HG03571 (cell line): ENCODE measurements around the gene PRKAG3.

Experiments
- ATAC-seq: cut with Tn5 transposase; IDR thresholded peaks from one replicate; pipeline ENCODE4 v1.9.1; 2021; ENCODE audit not compliant: unreplicated experiment

PRKAG3 gene

DNA sequence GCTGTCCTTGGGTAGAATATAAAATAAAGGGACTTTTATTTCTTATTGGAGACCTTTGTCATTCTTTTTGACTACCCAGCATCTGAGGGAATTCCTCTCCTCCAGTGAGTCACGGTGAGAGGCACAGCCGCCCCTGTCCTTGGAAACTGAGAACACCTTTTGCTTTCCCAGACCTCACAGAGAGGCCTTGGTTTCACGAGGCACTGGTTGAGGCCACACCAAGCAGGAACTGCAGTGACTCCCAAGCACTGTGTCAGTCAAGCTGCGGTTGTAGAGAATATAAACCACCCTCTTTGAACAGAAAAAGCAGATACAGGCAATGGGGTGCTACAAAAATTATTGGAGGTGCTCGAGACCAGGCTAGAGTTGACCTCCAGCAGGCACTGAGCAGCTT is 16.4 kb downstream of the PRKAG3 start:
- no peak for ATAC-seq

DNA sequence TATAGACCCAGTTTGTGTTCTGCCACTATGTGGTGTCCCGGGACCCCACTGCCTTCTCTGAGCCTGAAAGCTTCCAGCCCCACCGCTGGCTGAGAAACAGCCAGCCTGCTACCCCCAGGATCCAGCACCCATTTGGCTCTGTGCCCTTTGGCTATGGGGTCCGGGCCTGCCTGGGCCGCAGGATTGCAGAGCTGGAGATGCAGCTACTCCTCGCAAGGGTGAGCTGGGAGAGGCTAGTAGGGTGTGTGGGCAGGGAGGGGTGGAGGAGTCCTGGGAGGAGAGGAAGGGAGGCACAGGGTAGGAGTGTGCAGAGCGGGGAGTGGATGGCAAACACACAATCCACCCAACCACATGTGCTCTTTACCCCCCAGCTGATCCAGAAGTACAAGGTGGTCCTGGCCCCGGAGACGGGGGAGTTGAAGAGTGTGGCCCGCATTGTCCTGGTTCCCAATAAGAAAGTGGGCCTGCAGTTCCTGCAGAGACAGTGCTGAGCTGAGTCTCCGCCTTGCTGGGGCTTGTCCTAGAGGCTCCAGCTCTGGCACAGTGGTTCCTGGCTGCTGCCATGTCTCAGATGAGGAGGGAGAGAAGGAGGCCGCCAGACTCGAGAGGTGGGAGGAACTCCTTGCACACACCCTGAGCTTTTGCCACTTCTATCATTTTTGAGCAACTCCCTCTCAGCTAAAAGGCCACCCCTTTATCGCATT is 16.9 kb downstream of the PRKAG3 start:
- no peak for ATAC-seq

DNA sequence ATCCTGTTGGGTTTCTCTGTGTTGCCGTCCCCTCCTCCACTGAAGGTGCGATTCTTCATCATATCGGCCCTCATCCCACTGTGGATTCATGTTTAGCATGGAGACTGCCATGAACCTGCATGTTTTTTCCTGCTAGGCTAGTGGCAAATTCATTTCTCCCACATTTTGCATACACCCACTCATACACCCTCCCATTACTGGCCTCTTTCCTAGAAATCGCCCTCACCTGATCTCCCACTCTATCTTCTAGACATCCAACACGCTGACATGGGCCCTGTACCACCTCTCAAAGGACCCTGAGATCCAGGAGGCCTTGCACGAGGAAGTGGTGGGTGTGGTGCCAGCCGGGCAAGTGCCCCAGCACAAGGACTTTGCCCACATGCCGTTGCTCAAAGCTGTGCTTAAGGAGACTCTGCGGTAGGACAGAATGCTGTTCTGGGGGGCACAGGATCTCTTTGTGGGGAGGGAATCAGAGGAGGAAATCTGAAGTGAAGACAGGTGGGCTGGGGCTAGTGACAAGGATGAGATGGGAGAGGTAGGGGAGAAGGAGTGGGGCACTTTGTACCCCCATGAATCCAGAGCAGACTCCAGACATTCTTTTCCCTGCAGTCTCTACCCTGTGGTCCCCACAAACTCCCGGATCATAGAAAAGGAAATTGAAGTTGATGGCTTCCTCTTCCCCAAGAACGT is 17.7 kb downstream of the PRKAG3 start:
- ATAC-seq, result no peak

DNA sequence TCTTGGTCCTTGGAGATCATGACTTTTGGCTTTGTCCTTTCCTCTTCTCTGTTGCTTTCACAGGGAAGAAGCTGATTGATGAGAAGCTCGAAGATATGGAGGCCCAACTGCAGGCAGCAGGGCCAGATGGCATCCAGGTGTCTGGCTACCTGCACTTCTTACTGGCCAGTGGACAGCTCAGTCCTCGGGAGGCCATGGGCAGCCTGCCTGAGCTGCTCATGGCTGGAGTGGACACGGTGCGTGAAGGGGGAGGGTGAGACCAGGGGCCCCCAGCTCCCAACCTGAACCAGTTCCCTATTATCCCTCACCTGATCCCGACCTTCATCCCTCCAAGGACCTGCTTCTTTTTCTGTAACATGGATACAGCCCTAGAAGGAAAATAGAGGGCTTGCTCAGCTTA is 18.7 kb downstream of the PRKAG3 start:
- ATAC-seq, result no peak

DNA sequence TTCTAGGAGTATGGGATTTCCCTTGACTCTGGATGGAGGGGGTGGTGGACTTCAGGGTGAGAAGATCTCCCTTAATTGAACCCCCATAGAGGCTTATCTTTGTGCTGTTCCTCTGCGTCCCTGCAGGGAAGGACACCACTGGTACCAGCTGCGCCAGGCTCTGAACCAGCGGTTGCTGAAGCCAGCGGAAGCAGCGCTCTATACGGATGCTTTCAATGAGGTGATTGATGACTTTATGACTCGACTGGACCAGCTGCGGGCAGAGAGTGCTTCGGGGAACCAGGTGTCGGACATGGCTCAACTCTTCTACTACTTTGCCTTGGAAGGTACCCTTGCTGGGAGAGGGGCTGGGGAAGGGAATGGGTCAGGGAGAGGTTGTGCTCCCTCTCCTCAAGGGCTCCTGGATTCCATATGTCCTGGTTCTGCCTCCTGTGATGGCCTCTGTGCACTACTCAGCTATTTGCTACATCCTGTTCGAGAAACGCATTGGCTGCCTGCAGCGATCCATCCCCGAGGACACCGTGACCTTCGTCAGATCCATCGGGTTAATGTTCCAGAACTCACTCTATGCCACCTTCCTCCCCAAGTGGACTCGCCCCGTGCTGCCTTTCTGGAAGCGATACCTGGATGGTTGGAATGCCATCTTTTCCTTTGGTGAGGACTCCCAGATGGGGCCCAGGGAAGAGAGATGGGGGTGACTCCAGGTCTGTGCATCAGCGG is 19.3 kb downstream of the PRKAG3 start:
- ATAC-seq, result no peak

DNA sequence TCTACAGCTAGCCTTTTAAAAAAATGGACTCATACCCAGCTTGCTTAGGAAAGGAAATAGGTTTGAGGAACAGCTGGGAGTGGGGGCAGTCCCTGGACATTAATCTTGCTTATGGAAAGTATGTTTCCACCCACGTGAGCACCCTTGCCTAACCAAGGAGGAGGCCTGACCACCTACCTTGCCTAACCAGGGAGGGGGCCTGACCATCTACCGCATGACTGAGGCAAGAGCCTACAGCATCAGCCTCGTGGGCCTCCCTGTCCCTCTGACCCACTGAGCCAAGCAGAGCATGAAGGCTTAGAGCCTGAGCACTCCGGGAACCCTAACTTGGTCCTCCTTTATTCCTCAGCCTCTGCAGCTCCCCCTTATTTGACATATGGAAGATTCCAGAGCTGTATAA is 20.2 kb downstream of the PRKAG3 start:
- ATAC-seq, result no peak

DNA sequence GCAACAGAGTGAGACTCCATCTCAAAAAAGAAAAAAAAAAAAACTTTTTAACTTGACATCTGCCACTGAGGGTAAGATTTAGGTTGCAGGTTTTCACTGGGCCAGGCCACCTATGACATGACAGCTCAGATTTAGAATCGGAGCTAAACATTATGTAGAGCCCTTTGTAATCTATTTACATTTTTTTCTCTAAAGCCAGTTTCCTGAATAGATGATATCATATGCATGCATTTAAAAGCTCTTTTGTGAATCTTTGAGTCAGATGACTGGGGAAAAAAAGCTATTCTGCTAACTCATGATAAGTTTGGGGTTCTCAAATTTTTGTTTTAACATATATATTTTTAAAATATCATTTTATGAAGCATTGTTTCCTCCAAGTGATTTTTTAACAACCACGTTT is 21.3 kb downstream of the PRKAG3 start:
- ATAC-seq, result no peak

DNA sequence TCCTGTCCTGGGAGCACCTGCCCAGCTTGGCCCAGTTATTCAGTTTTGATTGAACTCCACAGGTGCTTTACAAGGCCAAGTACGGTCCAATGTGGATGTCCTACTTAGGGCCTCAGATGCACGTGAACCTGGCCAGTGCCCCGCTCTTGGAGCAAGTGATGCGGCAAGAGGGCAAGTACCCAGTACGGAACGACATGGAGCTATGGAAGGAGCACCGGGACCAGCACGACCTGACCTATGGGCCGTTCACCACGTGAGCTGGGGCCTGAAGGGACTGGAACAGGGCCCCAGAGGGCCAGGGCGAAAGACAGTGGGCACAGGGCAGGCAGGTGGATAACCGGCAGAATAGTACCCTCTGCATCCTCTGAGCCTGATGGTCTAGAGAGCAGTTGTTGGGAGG is 22.1 kb downstream of the PRKAG3 start:
- no peak for ATAC-seq

DNA sequence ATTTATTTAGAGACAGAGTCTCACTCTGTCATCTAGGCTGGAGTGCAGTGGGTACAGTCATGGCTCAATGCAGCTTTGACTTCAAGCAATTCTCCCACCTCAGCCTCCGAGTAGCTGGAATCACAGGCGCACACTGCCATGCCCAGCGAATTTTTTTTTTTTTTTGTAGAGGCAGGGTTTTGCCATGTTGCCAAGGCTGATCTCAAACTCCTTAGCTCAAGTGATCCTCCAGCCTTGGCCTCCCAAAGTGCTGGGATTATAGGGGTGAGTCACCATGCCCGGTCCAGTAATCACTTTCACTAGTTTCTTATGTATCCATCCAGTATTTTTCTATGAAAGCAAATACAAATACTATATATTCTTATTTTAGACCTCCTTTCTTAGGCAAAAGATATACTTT is 24.0 kb downstream of the PRKAG3 start:
- ATAC-seq, result no peak

DNA sequence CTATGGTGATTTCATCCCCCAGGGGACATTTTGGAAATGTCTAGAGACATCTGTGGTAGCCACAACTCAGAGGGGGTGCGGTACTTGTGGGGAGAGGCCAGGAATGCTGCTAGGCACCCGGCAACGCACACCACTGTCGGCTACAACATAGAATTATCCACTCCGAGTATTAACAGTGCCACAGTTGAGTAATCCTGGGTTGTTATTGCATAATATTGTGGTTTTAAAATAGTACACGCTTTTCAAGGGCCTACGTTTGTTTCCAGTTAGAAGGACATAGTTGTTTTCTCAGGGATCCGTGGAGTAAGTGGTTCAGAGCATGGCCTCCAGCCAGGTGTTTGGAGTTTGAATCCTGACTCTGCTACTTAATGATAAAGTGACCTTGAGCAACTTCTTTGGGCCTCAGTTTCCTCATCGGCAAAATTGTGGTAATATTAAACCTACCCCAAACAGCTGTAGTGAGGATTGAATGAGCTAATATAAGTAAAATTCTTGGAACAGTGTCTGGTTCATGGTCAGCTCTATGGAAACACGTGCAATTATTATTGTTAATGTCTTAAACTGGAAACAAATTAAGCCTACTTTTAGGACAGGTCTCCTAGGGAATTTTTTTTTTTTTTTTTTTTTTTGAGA is 25.1 kb downstream of the PRKAG3 start:
- ATAC-seq, result no peak

DNA sequence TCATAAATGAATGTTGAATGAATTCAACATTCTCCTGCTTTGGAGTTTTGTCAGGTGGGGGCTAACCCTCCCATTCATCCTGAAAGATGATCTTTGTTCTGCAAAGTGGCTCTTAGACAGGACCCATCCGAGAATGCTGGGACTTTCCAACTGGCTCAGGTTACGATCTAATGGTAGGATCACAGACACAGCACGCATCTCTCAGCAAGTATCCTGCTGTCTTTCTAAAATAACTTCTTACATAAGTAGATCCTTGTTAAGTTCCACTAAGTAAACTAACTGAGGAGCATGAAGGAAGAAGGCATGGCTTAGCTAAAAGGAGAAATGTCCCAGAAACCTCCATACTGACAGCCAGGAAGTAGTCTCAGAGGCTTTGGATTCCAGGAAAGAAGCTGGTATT is 26.0 kb downstream of the PRKAG3 start:
- ATAC-seq, result no peak

DNA sequence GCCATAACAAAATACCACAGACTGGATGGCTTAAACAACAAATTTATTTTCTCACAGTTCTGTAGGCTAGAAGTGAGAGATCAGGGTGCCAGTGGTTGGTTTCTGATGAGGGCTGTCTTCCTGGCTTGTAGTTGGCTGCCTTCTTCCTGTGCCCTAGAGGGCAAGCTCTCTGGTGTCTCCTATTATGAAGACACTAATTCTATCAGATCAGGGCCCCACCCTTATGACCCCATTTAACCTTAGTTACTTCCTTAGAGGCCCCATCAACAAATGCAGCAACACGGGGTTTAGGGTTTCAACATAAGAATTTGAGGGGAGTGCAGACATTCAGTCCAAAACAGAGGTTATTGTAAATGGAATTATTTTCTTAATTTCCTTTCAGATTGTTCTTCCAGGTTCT is 26.8 kb downstream of the PRKAG3 start:
- no peak for ATAC-seq

DNA sequence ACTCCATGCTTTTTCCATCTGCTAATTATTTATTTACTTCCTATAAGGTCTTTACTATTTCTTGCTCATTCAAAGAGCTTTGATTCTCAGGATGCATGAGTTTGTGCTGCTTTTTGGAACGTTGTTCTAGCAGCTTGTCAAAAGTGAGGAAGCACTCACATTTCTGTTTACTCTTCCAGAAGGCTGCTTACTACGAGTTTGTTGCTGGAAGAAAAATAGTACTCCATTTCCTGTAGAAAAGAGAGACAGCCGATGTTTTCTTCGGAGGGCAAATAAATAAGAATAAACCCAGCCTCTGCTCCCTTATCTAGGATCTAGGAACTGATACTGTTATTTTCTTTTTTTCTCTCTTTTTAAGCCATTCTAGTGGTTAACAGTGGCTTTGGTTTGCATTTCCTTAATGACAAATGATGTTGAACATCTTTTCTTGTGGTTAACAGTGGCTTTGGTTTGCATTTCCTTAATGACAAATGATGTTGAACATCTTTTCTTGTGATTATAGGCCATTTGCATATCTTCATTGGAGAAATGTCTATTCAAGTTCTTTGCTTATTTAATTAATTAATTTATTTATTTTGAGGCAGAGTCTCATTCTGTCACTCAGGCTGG is 29.1 kb downstream of the PRKAG3 start:
- no peak for ATAC-seq

DNA sequence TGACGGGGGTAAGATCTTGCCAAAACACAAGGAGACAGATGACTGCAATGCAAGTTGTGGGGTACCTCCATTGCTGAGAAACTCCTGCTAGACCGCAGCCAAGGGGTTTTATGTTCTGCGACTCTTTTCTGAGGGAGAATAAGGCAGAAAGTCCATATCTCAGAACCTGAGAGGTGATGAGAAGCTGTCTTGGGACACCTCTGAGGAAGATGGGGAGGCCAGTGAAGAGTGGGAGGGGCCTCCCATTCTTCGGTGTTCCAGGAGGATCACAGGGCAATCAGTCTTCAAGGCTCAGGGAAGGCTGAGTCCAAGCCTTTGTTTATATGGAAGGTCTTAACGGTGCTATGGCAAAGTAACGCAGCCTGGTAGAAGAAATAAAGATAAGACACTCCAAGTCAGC is 31.6 kb downstream of the PRKAG3 start:
- ATAC-seq, result no peak

DNA sequence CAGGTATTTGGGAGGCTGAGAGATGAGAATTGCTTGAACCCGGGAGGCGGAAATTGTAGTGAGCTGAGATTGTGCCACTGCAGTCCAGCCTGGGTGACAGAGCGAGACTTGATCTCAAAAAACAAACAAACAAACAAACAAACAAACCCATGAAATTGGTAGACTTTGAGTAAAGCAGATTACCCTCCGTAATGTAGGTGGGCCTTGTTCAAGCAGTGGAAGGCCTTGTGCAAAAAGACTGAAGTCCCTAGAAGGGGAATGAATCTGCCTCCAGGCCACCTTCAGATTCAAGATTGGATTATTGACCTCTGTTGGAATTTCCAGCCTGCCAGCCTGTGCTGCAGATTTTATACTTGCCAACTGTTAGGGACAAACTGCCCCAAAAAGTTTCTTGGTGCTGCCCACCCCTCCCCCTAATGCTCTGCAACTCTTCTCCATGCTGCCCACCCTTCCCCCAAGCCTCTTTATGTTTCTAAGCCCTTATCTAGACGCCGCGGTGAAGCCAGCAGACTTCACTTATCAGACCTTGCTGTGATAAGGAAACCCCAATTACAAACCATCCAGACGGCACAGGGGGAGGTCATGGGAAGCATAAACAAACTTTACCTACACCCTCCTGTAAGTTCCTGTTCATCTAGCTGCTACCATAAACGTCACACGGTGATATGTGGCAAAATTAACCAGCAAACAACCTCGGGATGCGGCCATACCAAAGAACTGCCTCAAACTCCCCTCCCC is 32.7 kb downstream of the PRKAG3 start:
- no peak for ATAC-seq

DNA sequence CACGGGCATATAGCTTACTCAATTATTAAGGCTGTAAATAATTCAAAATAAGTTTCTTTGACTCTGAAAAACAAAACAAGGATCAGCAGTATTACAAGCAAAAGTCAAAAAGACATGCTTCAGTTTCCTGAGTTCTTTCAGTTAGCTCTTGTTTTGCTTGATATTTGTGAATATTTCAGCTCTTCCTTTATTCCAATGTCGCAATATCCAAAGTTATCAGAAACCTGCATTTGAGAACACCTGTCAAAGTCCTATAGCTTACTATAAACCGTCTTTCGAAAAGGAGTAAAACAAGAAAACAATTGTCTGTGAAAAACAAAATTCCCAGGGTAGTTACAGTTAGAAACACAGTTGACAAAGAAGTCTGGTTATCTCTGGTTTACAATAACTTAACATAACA is 34.9 kb downstream of the PRKAG3 start:
- no peak for ATAC-seq

DNA sequence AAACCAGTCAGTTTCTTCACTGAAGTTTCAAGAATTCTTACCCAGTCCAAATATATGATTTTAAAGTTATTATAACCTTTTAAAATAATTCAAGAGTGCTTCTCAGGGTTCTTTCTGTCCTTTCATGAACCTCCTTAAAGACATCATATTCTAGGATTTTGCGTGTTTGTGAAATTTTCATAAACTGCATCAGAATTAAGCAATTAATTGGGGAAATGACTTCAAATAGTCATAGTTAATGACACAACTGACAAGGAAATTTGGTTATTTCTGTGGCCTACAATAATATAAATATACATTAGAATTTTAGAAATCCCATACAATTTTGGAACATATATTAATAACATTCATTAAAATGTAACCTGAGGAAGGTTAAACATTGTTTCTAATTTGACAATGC is 39.2 kb downstream of the PRKAG3 start:
- no peak for ATAC-seq

DNA sequence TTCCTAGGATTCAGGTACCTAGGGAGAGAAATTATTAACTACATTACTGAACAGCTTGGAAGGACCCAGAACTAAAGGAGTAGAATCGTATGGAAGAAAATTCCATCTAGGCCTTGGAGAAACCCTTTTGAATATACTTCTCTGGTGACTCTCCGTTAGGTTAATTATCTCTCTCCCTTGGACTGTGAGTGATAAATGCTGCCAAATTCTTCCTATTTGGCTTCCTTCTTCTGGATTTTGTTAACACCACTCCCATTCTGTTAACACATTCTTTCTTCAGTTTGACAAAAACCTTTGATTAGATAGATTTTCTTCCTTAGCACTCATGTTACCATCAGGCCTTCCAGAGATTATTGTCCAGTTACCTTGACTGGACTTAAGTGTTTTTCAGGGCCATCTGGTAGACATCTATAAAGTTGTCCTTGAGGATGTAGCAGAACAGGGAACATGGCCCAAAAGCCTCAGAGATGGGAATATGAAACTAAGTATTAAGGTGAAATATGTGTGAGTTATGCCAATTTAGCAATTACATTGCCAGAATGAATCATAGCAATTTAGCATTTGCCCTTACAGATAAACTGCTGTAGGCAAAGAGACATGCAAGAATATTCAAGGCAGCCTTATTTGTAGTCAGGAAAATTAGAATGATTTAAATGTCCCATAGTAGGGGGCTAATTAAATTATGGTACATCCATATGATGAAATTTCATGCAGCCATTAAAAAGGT is 42.9 kb downstream of the PRKAG3 start:
- ATAC-seq, result no peak

DNA sequence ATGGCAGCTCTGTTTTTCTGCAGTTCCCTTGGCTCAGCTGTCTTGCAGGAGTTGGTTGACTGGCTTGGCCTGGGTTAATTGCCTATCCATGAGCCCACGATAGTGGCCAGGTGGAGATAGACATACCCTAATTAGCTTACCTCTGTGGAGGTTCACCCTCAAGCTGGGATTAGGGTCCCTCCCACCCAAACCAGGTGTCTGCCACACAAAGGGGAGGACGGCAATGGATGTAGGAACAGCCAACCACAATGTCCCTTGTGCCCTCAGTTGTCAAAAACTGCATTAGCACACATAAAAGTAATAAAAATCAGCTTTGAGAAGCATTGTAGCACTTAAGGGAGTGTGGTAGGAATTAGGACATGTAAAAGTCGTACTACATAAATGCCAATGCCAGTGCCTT is 45.5 kb downstream of the PRKAG3 start:
- ATAC-seq, result no peak

DNA sequence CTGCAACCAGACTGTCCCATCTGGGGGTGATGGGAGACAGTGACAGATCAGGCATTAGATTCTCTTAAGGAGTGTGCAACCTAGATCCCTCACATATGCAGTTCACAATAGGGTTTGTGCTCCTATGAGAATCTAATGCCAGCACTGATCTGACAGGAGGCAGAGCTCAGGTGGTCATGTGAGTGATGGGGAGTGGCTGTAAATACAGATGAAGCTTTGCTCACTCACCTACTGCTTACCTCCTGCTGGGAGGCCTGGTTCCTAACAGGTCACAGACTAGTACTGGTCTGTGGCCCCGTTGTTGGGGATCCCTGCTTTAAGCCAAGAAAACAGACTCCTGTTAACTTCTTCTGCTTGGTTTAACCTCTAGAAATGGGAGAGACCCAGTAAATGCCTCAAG is 46.5 kb downstream of the PRKAG3 start:
- ATAC-seq, result no peak
